ENCODE results near the gene TMEM131.
A peak's percentile ranks its signal among the peaks of the same experiment; 100 is the strongest.
"Not testable (repeated sequence)": the region's sequence is repeated elsewhere in the genome, so short reads cannot be mapped to it uniquely, and the experiment has no call there.

TMEM131 gene

GRCh38 chr2:97858442-97858841, 137.3 kb downstream of the TMEM131 start:
- peak; percentile 14 for TF ChIP-seq CTCF (IDR thresholded peaks at IDR 0.05; ENCODE audit: extremely low read depth, insufficient read depth, missing control alignments)
- in situ Hi-C loops (cut with MboI; ENCODE audit: low pct_unique_long_range_greater_than_20kb, low sequenced_read_pairs, unreplicated experiment): no loop called here
- DNase-seq (ENCODE audit: low spot score): no peak

- TF ChIP-seq CTCF (IDR thresholded peaks at IDR 0.05; ENCODE audit: extremely low read depth, insufficient read depth, missing control alignments): no peak
- DNase-seq (ENCODE audit: low spot score): no peak
- in situ Hi-C loops (cut with MboI; ENCODE audit: low pct_unique_long_range_greater_than_20kb, low sequenced_read_pairs, unreplicated experiment): no loop called here
Observed at GRCh38 chr2:97857553-97857952, 138.2 kb downstream of the TMEM131 start.

- in situ Hi-C loops (cut with MboI; ENCODE audit: low pct_unique_long_range_greater_than_20kb, low sequenced_read_pairs, unreplicated experiment); DNase-seq (ENCODE audit: low spot score): not testable (repeated sequence)
Observed at GRCh38 chr2:97853057-97853456, 142.7 kb downstream of the TMEM131 start.

- DNase-seq (ENCODE audit: low spot score): no peak
- in situ Hi-C loops (cut with MboI; ENCODE audit: low pct_unique_long_range_greater_than_20kb, low sequenced_read_pairs, unreplicated experiment): no loop called here
- no peak for TF ChIP-seq CTCF (IDR thresholded peaks at IDR 0.05; ENCODE audit: extremely low read depth, insufficient read depth, missing control alignments)
Observed at GRCh38 chr2:97851172-97851571, 144.6 kb downstream of the TMEM131 start.

GRCh38 chr2:97849881-97850528, 145.7 kb downstream of the TMEM131 start:
- no peak for TF ChIP-seq CTCF (IDR thresholded peaks at IDR 0.05; ENCODE audit: extremely low read depth, insufficient read depth, missing control alignments)

GRCh38 chr2:97848306-97848705, 147.4 kb downstream of the TMEM131 start:
- in situ Hi-C loops (cut with MboI; ENCODE audit: low pct_unique_long_range_greater_than_20kb, low sequenced_read_pairs, unreplicated experiment): no loop called here
- no peak for DNase-seq (ENCODE audit: low spot score)

More at GRCh38 chr2:97849881-97850528, 145.7 kb downstream of the TMEM131 start:
- peak; percentile 23 for DNase-seq (ENCODE audit: low spot score)
- in situ Hi-C loops (cut with MboI; ENCODE audit: low pct_unique_long_range_greater_than_20kb, low sequenced_read_pairs, unreplicated experiment): no loop called here

GRCh38 chr2:97846716-97847115, 149.0 kb downstream of the TMEM131 start:
- DNase-seq (ENCODE audit: low spot score); in situ Hi-C loops (cut with MboI; ENCODE audit: low pct_unique_long_range_greater_than_20kb, low sequenced_read_pairs, unreplicated experiment): not testable (repeated sequence)

More at GRCh38 chr2:97848306-97848705, 147.4 kb downstream of the TMEM131 start:
- no peak for TF ChIP-seq CTCF (IDR thresholded peaks at IDR 0.05; ENCODE audit: extremely low read depth, insufficient read depth, missing control alignments)

GRCh38 chr2:97845818-97846217, 149.9 kb downstream of the TMEM131 start:
- DNase-seq (ENCODE audit: low spot score): no peak
- in situ Hi-C loops (cut with MboI; ENCODE audit: low pct_unique_long_range_greater_than_20kb, low sequenced_read_pairs, unreplicated experiment): no loop called here
- no peak for TF ChIP-seq CTCF (IDR thresholded peaks at IDR 0.05; ENCODE audit: extremely low read depth, insufficient read depth, missing control alignments)

Data from GM13977 (cell line).